ENCODE data around the gene PSD.

Gene PSD

GRCh38 chr10:102395400-102396316, 22.9 kb downstream of the PSD start, which contains the start of gene NFKB2:
NFKB2 (plus strand) TSS chr10:102395705; CDS start chr10:102395960, 255 bp downstream.
- no peak for TF ChIP-seq JUND (IDR thresholded peaks at IDR 0.05; ENCODE audit: low read depth)
- peak; percentile 89 to 93 for DNase-seq (ENCODE audit: low read depth in 1 of 2, low spot score in 1 of 2)
- in situ Hi-C loops (cut with HindIII; ENCODE audit: low pct_unique_long_range_greater_than_20kb, low sequenced_read_pairs), result no loop called here

DNA sequence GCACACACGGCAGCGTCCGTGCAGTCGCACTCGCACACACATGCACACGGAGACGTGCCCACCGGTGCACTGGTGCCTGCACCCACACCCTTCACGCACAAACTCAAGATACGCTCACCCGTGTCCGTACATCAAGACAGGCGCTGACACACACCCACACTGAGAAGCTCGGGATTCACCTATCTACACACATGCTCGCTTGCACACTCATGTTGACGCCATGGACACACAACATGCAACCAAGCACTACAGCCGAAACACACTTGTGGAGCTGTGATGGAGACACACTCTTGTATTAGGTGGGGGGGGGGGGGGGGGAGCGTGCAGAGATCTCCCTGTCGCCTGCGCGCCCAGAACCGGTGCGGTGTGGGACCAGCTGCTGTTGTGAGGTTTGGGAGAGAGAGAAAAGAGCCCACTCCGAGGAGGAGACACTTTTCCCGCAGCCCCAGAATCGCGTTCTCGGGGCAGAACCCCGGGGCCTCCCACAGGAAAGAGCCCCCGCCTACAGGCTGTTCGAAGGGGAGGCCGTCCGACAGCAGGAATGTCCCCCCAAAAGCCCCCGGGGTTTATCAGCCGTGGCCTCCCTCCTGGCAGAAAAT, 23.7 kb downstream of the PSD start:
- TF ChIP-seq JUND (IDR thresholded peaks at IDR 0.05; ENCODE audit: low read depth), result no peak
- peak in 1 of 2 experiments; percentile 44 for DNase-seq (ENCODE audit: low read depth in 1 of 2, low spot score in 1 of 2)
- in situ Hi-C loops (cut with HindIII; ENCODE audit: low pct_unique_long_range_greater_than_20kb, low sequenced_read_pairs), result no loop called here

DNA sequence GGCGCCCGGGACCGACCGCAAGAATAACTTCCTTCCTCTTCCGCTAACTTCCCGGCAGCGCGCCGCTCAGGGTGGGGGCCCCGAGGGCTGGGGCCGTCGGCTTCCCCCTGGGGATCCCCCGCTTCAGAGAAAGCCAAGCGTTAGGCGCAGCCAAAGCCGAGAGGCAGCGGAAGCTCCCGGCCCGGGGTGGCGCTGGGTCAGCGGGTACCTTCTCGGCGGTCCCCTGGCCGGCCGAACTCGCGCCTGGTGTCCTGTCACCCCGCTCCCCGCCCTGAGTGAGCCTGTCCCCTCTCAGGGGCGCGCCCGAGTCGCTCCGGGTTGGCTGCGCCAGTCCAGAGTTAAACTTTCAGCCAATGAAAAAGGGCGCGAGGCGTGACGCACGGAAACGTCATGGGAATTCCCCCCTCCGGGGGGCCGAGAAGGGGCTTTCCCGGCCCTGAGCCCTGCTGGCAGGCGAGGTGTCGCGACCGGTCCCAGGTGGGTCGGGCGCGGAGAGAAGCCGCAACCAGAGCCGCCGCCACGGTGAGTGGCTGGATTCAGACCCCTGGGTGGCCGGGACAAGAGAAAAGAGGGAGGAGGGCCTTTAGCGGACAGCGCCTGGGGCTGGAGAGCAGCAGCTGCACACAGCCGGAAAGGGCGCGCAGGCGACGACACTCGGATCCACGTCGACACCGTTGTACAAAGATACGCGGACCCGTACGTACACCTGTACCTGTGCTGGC, 24.3 kb downstream of the PSD start:
- peak; percentile 96 to 99 for DNase-seq (ENCODE audit: low read depth in 1 of 2, low spot score in 1 of 2)
- in situ Hi-C loops (cut with HindIII; ENCODE audit: low pct_unique_long_range_greater_than_20kb, low sequenced_read_pairs), result no loop called here
- TF ChIP-seq JUND (IDR thresholded peaks at IDR 0.05; ENCODE audit: low read depth), result no peak

DNA sequence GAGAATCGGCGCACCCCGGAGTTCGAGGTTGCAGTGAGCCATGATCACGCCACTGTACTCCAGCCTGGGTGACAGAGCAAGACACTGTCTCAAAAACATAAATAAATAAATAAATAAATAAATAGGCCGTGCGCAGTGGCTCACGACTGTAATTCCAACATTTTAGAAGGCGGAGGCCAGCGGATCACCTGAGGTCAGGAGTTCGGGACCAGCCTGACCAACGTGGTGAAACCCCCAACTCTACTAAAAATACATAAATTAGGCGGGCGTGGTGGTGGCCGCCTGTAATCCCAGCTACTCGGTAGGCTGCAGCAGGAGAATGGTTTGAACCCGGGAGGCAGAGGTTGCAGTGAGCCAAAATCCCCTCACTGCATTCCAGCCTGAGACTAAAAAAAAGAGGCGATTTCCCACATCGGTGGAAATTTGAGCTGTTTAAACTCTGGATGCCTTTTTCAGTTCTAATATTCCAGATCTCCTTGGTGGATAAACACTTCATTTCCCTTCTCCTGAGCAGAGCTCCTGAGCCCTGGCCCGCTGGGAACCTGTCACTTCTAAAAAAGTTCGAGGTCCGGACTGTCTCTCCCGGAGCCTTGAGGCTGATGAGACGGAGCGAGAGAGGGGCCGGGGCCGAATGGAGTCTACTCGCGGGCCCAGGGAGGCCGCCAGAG, 25.0 kb downstream of the PSD start:
- in situ Hi-C loops (cut with HindIII; ENCODE audit: low pct_unique_long_range_greater_than_20kb, low sequenced_read_pairs), result no loop called here
- peak in 1 of 2 experiments; percentile 86 for DNase-seq (ENCODE audit: low read depth in 1 of 2, low spot score in 1 of 2)

DNA sequence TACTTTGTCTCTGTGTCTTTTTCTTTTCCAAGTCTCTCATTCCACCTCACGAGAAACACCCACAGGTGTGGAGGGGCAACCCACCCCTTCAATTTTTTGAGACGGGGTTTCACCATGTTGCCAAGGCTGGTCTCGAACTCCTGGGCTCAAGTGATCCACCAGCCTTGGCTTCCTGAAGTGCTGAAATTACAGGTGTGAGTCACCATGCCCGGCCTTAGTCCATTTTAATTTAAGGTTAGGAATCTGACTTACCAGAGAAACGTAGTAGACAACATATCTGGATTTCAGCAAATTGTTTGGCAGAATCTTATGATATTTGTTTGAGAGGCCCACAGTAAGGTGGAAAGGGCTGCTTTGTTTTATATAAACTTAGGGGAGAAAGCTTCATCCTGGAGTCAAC, 26.3 kb downstream of the PSD start:
- no peak for DNase-seq (ENCODE audit: low read depth in 1 of 2, low spot score in 1 of 2)
- in situ Hi-C loops (cut with HindIII; ENCODE audit: low pct_unique_long_range_greater_than_20kb, low sequenced_read_pairs), result no loop called here
- TF ChIP-seq JUND (IDR thresholded peaks at IDR 0.05; ENCODE audit: low read depth), result no peak

More for the DNA sequence above, 25.0 kb downstream of the PSD start:
- TF ChIP-seq JUND (IDR thresholded peaks at IDR 0.05; ENCODE audit: low read depth), result no peak

DNA sequence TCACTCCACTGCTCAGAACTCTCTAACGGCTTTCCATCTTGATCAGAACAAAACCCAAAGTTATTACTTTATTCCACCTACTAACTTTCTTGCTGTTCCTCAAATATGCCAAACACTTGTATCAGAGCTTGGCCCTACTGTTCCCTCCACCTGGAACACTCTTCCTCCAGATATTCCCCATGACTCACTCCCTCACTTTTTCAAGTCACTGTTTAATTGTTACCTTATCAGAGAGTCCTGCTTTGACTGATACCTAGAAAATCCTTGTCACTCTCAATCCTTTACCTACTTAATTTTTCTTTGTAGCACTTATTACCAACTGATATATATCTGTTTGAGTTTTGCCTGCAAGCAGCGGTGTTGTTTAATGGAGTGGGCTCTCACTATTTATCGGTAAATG, 28.7 kb downstream of the PSD start:
- no peak for DNase-seq (ENCODE audit: low read depth in 1 of 2, low spot score in 1 of 2)
- no peak for TF ChIP-seq JUND (IDR thresholded peaks at IDR 0.05; ENCODE audit: low read depth)
- in situ Hi-C loops (cut with HindIII; ENCODE audit: low pct_unique_long_range_greater_than_20kb, low sequenced_read_pairs), result no loop called here

DNA sequence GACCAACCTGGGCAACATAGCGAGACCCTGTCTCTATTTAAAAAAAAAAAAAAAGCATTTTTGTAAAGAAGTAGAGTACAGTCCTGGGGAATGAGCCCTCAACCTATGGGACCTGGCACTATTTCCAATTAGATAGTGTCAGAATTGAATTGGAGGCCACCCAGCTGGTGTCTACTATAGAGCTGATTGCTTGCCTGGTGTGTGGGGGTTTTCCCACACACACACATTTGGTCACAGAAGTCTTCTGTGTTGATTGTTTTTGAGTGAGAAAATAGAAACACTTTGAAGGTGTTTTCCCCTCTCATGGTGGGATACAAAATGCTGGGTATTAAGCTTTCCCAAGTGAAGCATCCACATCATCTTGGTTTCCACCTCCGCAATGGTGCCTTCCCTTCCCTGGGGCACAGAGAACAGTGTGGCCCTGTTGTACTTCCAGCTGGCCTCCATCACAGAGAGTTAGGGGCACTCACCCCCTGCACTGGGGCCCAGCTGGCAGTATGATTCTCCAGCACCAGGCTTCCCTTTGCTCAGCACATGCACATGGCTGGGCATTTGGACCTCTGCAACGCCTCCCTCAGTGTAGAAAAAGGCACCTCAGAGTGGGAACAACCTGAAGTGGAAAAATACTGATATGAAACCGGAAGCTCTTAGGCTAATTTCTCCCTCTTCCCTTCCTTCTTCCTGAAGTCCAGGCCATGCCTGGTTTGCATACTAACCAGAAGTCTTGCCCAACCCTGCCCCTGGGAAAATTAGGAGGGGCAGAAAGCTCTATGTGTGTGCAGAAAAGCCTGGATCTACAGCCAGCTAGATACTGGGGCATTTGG, 33.8 kb downstream of the PSD start:
- DNase-seq (ENCODE audit: low read depth in 1 of 2, low spot score in 1 of 2), result peak in 1 of 2 experiments; percentile 47

GRCh38 chr10:102384053-102384452, 34.5 kb downstream of the PSD start:
- in situ Hi-C loops (cut with HindIII; ENCODE audit: low pct_unique_long_range_greater_than_20kb, low sequenced_read_pairs), result no loop called here
- no peak for TF ChIP-seq JUND (IDR thresholded peaks at IDR 0.05; ENCODE audit: low read depth)
- peak in 1 of 2 experiments; percentile 30 for DNase-seq (ENCODE audit: low read depth in 1 of 2, low spot score in 1 of 2)

More for the DNA sequence above, 33.8 kb downstream of the PSD start:
- no peak for TF ChIP-seq JUND (IDR thresholded peaks at IDR 0.05; ENCODE audit: low read depth)
- in situ Hi-C loops (cut with HindIII; ENCODE audit: low pct_unique_long_range_greater_than_20kb, low sequenced_read_pairs), result no loop called here

DNA sequence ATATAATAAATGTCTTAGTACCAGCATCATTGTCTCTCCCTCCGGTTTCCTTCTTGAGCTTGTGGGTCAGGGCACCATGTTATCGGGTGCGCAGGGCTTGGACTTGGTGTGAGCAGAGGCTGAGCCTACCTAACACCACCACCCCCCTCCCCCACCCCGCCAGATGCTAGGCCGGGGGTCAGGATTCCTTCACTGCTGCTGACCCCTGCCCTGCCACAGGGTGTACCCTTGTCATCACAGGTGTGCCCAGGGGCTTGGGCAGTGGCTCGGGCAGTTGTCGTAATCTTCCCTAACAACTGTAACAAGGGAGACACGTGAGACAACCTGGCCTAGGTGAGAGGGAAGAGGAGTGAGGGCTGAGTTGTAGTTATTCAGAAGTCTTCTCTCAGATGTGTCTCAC, 35.7 kb downstream of the PSD start:
- no peak for DNase-seq (ENCODE audit: low read depth in 1 of 2, low spot score in 1 of 2)
- no peak for TF ChIP-seq JUND (IDR thresholded peaks at IDR 0.05; ENCODE audit: low read depth)
- in situ Hi-C loops (cut with HindIII; ENCODE audit: low pct_unique_long_range_greater_than_20kb, low sequenced_read_pairs), result no loop called here

GRCh38 chr10:102381983-102382382, 36.6 kb downstream of the PSD start:
- DNase-seq (ENCODE audit: low read depth in 1 of 2, low spot score in 1 of 2), result no peak
- in situ Hi-C loops (cut with HindIII; ENCODE audit: low pct_unique_long_range_greater_than_20kb, low sequenced_read_pairs), result no loop called here
- no peak for TF ChIP-seq JUND (IDR thresholded peaks at IDR 0.05; ENCODE audit: low read depth)

DNA sequence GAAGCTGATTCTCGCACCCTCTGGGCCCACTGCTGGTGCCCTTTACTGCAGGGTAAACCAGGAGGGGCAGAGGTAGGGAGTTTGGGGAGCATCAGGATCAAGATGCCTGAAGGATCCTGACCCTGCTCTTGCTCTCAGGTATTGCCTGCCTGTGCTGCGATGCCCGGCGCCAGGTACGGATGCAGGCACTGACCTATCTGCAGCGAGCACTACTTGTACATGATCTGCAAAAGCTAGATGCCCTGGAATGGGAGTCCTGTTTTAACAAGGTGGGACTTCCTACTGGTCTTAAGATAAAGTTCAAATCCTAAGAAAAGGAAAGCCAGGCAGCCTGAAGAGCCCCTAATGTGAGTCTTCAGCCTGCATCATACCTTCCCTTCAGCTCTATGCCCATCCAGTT, 39.2 kb downstream of the PSD start:
- in situ Hi-C loops (cut with HindIII; ENCODE audit: low pct_unique_long_range_greater_than_20kb, low sequenced_read_pairs), result no loop called here
- TF ChIP-seq JUND (IDR thresholded peaks at IDR 0.05; ENCODE audit: low read depth), result no peak
- no peak for DNase-seq (ENCODE audit: low read depth in 1 of 2, low spot score in 1 of 2)
